ENCODE data around the gene DIP2C. TPM values are rescaled to one million over a fixed set of nuclear protein-coding genes. Genes with fewer than 3 reads are reported as not detected.

Gene DIP2C
- polyA plus RNA-seq, 1 of the 3 experiments (the other 2 are of a cell fraction): 8.7 TPM

DNA sequence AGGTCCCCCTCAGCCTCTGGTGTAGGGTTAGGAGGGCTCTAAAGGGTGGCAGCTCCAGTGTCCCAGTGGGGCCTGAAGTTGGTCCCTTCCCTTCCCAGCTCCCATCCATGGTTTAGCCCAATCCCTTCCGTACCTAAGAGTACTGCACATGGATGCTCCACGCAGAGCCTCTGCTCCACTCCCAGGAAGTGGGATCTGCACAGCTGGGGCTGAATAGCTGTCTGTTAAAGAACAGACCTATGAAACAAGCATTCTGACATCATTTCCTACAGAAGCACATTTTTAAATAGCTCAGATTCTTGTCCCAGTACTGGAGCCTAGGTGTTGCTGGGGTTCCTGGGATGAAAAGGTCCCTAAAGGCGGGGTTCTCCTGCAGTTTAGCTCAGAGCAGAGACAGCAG lies 418.3 kb downstream of the DIP2C start:
- Histone ChIP-seq H3K36me3 (replicated peaks in 1 of 2; ENCODE audit: control insufficient read depth in 1 of 2, insufficient read depth in 2 of 2, low read length in 1 of 2) (peaks cover 0 to 13% of the 10 kb centered on the region in 2 experiments), H3K27me3 (ENCODE audit: insufficient read depth) (no peaks in the 10 kb centered on the region), H3K4me1 (ENCODE audit: control insufficient read depth in 1 of 2, insufficient read depth in 2 of 2, low read depth in 1 of 2, low read length in 1 of 2) (peaks cover 7 to 25% of the 10 kb centered on the region in 2 experiments; a peak in 3 of 4 replicates), H3K27ac (ENCODE audit: low read depth in 2 of 2, low read length in 1 of 2) (no peak overlapping the region), H3K9ac (no peak overlapping the region), H3K4me3 (ENCODE audit: low read depth in 2 of 2, low read length in 1 of 2) (no peak overlapping the region), H2AFZ (ENCODE audit: low read depth) (no peak overlapping the region), H4K20me1 (ENCODE audit: insufficient read depth) (no peaks in the 10 kb centered on the region), H3K79me2 (ENCODE audit: insufficient read depth) (no peaks in the 10 kb centered on the region), H3K9me3 (no peaks in the 10 kb centered on the region), H3F3A (replicated peaks; ENCODE audit: insufficient read depth) (peaks cover 13% of the 10 kb centered on the region), H3K9me2 (no peaks in the 10 kb centered on the region), H3K4me2 (no peak overlapping the region)
- POLR2A ChIA-PET: no interaction called here
- DNase-seq: no peak
- WGBS (ENCODE audit: low lambda C conversion rate): 72% methylated on average over 3 of the region's 3 CpGs
- CTCF ChIA-PET: interaction anchor here (1.1 to 1.2 kb wide), 2 partner anchors 13 to 518 kb away, joined by 3 to 5 read pairs; no protein-coding TSS in a partner anchor
- TF ChIP-seq MXI1 (IDR thresholded peaks at IDR 0.05; ENCODE audit: low read depth, low read length) (no peak), MAX (IDR thresholded peaks at IDR 0.05; ENCODE audit: low read depth) (no peak)
- TF ChIP-seq, protein P1, sequence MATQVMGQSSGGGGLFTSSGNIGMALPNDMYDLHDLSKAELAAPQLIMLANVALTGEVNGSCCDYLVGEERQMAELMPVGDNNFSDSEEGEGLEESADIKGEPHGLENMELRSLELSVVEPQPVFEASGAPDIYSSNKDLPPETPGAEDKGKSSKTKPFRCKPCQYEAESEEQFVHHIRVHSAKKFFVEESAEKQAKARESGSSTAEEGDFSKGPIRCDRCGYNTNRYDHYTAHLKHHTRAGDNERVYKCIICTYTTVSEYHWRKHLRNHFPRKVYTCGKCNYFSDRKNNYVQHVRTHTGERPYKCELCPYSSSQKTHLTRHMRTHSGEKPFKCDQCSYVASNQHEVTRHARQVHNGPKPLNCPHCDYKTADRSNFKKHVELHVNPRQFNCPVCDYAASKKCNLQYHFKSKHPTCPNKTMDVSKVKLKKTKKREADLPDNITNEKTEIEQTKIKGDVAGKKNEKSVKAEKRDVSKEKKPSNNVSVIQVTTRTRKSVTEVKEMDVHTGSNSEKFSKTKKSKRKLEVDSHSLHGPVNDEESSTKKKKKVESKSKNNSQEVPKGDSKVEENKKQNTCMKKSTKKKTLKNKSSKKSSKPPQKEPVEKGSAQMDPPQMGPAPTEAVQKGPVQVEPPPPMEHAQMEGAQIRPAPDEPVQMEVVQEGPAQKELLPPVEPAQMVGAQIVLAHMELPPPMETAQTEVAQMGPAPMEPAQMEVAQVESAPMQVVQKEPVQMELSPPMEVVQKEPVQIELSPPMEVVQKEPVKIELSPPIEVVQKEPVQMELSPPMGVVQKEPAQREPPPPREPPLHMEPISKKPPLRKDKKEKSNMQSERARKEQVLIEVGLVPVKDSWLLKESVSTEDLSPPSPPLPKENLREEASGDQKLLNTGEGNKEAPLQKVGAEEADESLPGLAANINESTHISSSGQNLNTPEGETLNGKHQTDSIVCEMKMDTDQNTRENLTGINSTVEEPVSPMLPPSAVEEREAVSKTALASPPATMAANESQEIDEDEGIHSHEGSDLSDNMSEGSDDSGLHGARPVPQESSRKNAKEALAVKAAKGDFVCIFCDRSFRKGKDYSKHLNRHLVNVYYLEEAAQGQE (IDR thresholded peaks at IDR 0.05; ENCODE audit: low read depth, low read length): no peak
- TF ChIP-seq, protein P2, sequence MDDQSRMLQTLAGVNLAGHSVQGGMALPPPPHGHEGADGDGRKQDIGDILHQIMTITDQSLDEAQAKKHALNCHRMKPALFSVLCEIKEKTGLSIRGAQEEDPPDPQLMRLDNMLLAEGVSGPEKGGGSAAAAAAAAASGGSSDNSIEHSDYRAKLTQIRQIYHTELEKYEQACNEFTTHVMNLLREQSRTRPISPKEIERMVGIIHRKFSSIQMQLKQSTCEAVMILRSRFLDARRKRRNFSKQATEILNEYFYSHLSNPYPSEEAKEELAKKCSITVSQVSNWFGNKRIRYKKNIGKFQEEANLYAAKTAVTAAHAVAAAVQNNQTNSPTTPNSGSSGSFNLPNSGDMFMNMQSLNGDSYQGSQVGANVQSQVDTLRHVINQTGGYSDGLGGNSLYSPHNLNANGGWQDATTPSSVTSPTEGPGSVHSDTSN (IDR thresholded peaks at IDR 0.05): no peak

DNA sequence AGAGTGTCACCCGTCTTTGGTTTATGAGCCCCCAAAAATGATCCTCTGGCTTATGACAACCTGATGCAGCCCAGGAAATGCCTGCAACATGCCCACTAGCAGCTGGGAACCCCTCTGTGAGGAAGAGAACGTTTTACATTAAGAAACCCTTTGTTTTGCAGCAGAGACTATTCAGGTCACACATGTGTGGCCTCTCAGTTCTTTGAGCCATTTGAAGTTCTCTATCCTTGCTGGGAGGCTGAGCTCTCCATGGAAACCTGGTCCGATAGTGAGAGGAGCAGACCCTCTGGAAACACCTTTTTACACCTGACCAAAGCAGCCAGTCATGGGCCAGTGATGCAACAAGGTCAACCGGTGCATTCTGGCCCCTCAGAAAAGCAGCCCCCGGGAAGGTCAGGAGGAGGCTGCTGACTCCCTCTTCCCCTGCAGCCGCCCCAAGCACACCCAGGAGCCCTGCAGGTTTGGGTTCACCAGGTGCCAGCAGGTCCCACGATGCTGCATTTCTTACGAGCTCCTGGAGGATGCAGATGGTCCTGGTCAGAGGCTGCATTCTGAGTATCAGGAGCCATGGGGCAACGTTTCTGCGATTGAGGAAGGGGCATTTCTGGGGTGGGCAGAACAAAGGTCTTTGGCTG lies 419.9 kb downstream of the DIP2C start:
- Histone ChIP-seq H3K36me3 (replicated peaks in 1 of 2; ENCODE audit: control insufficient read depth in 1 of 2, insufficient read depth in 2 of 2, low read length in 1 of 2) (peaks cover 0 to 4% of the 10 kb centered on the region in 2 experiments), H3K27me3 (ENCODE audit: insufficient read depth) (no peaks in the 10 kb centered on the region), H4K20me1 (ENCODE audit: insufficient read depth) (no peaks in the 10 kb centered on the region), H3K9ac (no peak overlapping the region), H3F3A (replicated peaks; ENCODE audit: insufficient read depth) (peaks cover 21% of the 10 kb centered on the region), H3K27ac (ENCODE audit: low read depth in 2 of 2, low read length in 1 of 2) (peak overlapping the region in 1 of 2 experiments; percentile 58; a peak in 1 of 4 replicates), H3K9me2 (no peaks in the 10 kb centered on the region), H3K79me2 (ENCODE audit: insufficient read depth) (no peaks in the 10 kb centered on the region), H3K4me3 (ENCODE audit: low read depth in 2 of 2, low read length in 1 of 2) (no peak overlapping the region), H3K4me1 (ENCODE audit: control insufficient read depth in 1 of 2, insufficient read depth in 2 of 2, low read depth in 1 of 2, low read length in 1 of 2) (peaks cover 7 to 25% of the 10 kb centered on the region in 2 experiments; a peak in 3 of 4 replicates), H2AFZ (ENCODE audit: low read depth) (no peak overlapping the region), H3K9me3 (no peaks in the 10 kb centered on the region), H3K4me2 (no peak overlapping the region)
- 85% methylated on average over 6 of the region's 10 CpGs for WGBS (ENCODE audit: low lambda C conversion rate)
- POLR2A ChIA-PET: no interaction called here
- peak; percentile 31 for DNase-seq
- CTCF ChIA-PET: interaction anchor here (1.1 to 2.3 kb wide), 3 partner anchors 11 to 519 kb away, joined by 3 to 6 read pairs (median 4); no protein-coding TSS in a partner anchor
- TF ChIP-seq, protein P3, sequence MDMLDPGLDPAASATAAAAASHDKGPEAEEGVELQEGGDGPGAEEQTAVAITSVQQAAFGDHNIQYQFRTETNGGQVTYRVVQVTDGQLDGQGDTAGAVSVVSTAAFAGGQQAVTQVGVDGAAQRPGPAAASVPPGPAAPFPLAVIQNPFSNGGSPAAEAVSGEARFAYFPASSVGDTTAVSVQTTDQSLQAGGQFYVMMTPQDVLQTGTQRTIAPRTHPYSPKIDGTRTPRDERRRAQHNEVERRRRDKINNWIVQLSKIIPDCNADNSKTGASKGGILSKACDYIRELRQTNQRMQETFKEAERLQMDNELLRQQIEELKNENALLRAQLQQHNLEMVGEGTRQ (IDR thresholded peaks at IDR 0.05; ENCODE audit: borderline replicate concordance, low read depth, low read length): no peak
- TF ChIP-seq FOXJ3 (CRISPR knock-in tag; IDR thresholded peaks at IDR 0.05): no peak
- TF ChIP-seq SMC3 (IDR thresholded peaks at IDR 0.05; ENCODE audit: low read depth, low read length): no peak
- no peak for TF ChIP-seq RCOR1 (IDR thresholded peaks at IDR 0.05; ENCODE audit: low read length)
- TF ChIP-seq TAF1 (IDR thresholded peaks at IDR 0.05; ENCODE audit: borderline replicate concordance, low read depth, low read length): no peak
- no peak for TF ChIP-seq TCF12 (IDR thresholded peaks at IDR 0.05)
- no peak for TF ChIP-seq GATA2 (CRISPR knock-in tag; IDR thresholded peaks at IDR 0.05)
- TF ChIP-seq TEAD4 (IDR thresholded peaks at IDR 0.05; ENCODE audit: borderline replicate concordance, insufficient read depth): no peak
- TF ChIP-seq, protein P1 (IDR thresholded peaks at IDR 0.05; ENCODE audit: low read depth, low read length): no peak
- TF ChIP-seq MEF2A (IDR thresholded peaks at IDR 0.05; ENCODE audit: borderline replicate concordance, low read depth): no peak
